NCI-H2081 treated with DMSO at 0.1 percent for 48 hours (cell line): Measurements from ENCODE around the gene NRG4.
"Not testable (repeated sequence)": the region's sequence is repeated elsewhere in the genome, so short reads cannot be mapped to it uniquely, and the experiment has no call there.

Experiments
- DNase-seq: peaks from one replicate; lab custom pipeline; 2025; lab: John Stamatoyannopoulos, UW

The NRG4 gene

GRCh38 chr15:75992897-75993296 lies 19.3 kb downstream of the NRG4 start:
- DNase-seq, result no peak

- DNase-seq, result no peak
Measured at GRCh38 chr15:75989875-75990274, 22.3 kb downstream of the NRG4 start.

GRCh38 chr15:75989045-75989444 lies 23.2 kb downstream of the NRG4 start:
- no peak for DNase-seq

GRCh38 chr15:75985971-75986370 lies 26.3 kb downstream of the NRG4 start:
- DNase-seq, result no peak

- not testable (repeated sequence) for DNase-seq
Measured at GRCh38 chr15:75984706-75985105, 27.5 kb downstream of the NRG4 start.

- no peak for DNase-seq
Measured at GRCh38 chr15:75982468-75982867, 29.8 kb downstream of the NRG4 start.

- no peak for DNase-seq
Measured at GRCh38 chr15:75981149-75981815, 30.9 kb downstream of the NRG4 start.

- DNase-seq, result not testable (repeated sequence)
Measured at GRCh38 chr15:75976766-75977165, 35.5 kb downstream of the NRG4 start.

GRCh38 chr15:75966073-75966472 lies 46.2 kb downstream of the NRG4 start:
- DNase-seq, result no peak

- DNase-seq, result no peak
Measured at GRCh38 chr15:75961331-75961730, 50.9 kb downstream of the NRG4 start.

GRCh38 chr15:75955720-75956119 lies 56.5 kb downstream of the NRG4 start:
- no peak for DNase-seq

- no peak for DNase-seq
Measured at GRCh38 chr15:75952525-75952924, 59.7 kb downstream of the NRG4 start.

GRCh38 chr15:75948761-75949296 lies 63.4 kb downstream of the NRG4 start:
- no peak for DNase-seq

GRCh38 chr15:75947092-75947491 lies 65.1 kb downstream of the NRG4 start:
- DNase-seq, result no peak

- no peak for DNase-seq
Measured at GRCh38 chr15:75945953-75946352, 66.3 kb downstream of the NRG4 start.

- no peak for DNase-seq
Measured at GRCh38 chr15:75943713-75944215, 68.5 kb downstream of the NRG4 start.

- no peak for DNase-seq
Measured at GRCh38 chr15:75943246-75943645, 69.0 kb downstream of the NRG4 start.

GRCh38 chr15:75942464-75942863 lies 69.8 kb downstream of the NRG4 start:
- no peak for DNase-seq

GRCh38 chr15:75930866-75931265 lies 81.4 kb downstream of the NRG4 start:
- no peak for DNase-seq

- no peak for DNase-seq
Measured at GRCh38 chr15:75929799-75930565, 82.2 kb downstream of the NRG4 start.

- DNase-seq, result no peak
Measured at GRCh38 chr15:75928680-75929608, 83.3 kb downstream of the NRG4 start.

GRCh38 chr15:75927601-75928000 lies 84.6 kb downstream of the NRG4 start:
- DNase-seq, result no peak
